Posterior cingulate gyrus (tissue), 11 donors: ENCODE results near the gene PDE9A.
A peak's percentile ranks its signal among the peaks of the same experiment; 100 is the strongest.

ENCODE experiments used
- DNase-seq, 10 donors: peaks; one replicate each; pipeline versions ENCODE4 v3.0.0 to v3.0.0-alpha.2; 2020 to 2021; ENCODE audit warnings: mixed read lengths in 3 of 10
- intact Hi-C: fragments of 100-400 bp; cut with DNase I; formaldehyde crosslinking; loops from one replicate; pipeline ENCODE4 v1.15.1; 2023

PDE9A gene

GRCh38 chr21:42747276-42747701 is 93.9 kb downstream of the PDE9A start:
- intact Hi-C loops = loop anchor here (10.0 kb wide), 1 partner anchor 152 kb away; no protein-coding TSS in a partner anchor
- DNase-seq = peak in 2 of 10 donors; percentile 67 to 82

GRCh38 chr21:42747746-42748351 is 94.4 kb downstream of the PDE9A start:
- intact Hi-C loops = loop anchor here (10.0 kb wide), 1 partner anchor 153 kb away; no protein-coding TSS in a partner anchor
- peak in 2 of 10 donors; percentile 22 to 48 for DNase-seq

DNA sequence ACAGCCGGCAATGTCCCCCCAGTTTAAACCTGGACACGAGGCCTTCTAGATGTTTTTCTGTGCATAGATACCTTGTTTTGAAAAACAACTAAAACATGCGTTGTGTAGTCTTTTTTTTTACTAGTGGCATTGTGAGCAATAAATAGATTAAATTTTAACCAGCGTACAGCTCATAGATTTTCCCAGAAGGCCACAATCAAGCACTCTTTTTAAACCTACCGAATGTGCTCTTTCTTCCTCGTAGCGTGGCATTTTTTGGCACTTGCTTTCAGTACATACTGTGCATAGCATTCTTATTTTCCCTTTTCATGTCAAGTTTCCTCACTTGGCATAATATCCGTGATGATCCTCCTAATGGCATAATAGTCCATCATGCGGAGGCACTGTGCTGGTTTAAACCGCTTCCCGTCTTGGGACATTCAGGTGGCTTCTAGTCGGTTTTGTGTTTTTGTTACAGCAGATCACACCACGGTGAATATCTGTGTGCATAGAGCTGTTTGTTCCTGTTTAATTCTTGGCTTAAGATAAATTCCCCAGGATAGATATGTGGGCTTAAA is 95.3 kb downstream of the PDE9A start:
- no peak for DNase-seq
- intact Hi-C loops = loop anchor here (10.0 kb wide), 1 partner anchor 154 kb away; no protein-coding TSS in a partner anchor

DNA sequence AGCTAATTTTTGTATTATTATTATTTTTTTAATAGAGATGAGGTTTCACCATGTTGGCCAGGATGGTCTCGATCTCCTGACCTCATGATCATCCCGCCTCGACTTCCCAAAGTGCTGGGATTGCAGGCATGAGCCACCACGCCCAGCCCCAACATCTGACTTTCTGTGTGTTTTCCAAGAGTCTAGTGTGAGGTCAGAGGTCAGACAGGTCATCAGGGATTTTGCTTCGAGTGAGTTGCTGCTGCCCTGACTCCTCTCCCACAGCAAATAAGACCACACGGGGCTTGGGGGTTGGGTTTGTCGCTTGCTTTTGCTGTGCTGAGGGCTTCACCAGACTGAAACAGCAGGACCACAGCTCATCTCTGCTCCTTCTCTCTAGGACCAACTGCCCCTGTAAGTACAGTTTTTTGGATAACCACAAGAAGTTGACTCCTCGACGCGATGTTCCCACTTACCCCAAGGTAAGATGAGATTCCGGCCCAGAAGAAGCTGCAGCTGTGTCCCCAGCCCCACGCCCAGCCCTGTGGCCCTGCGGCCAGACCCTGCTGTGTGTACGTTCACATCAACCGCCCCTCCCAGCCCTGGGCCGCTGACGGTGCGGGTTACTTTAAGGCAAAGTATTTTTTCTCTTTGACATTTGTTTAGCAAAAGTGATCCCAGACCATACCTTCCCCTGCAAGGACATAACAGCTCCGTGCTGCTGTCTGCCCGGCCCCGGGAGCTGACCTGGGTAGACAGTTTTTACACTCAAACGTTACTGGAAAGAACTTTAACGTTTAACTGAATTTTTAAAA is 97.5 kb downstream of the PDE9A start:
- DNase-seq = peak in 3 of 10 donors; percentile 50 to 79 (median 60)
- intact Hi-C loops = no loop called here

DNA sequence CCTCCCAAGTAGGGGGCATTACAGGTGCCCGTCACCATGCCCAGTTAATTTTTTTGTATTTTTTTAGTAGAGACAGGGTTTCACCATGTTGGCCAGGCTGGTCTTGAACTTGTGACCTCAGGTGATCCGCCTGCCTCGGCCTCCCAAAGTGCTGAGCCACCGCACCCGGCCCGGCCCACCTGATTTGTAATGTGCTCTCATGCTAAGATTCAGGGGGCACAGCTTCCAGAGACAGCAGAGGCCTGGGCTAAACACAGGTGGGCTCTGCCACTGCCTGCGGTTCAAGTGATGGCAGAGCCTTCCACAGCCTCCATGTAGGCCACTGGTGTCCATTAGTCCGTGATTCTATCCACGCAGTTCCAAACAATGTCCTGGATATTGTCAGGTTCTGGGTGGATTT is 98.4 kb downstream of the PDE9A start:
- intact Hi-C loops = no loop called here
- DNase-seq = peak in 3 of 10 donors; percentile 10 to 58 (median 47)

GRCh38 chr21:42753804-42754203 is 100.4 kb downstream of the PDE9A start:
- intact Hi-C loops = no loop called here
- peak in 3 of 10 donors; percentile 49 to 73 (median 72) for DNase-seq

GRCh38 chr21:42754270-42754933 is 101.0 kb downstream of the PDE9A start:
- intact Hi-C loops = no loop called here
- DNase-seq = peak in 3 of 10 donors; percentile 52 to 64 (median 52)

GRCh38 chr21:42755031-42755665 is 101.7 kb downstream of the PDE9A start:
- intact Hi-C loops = no loop called here

DNA sequence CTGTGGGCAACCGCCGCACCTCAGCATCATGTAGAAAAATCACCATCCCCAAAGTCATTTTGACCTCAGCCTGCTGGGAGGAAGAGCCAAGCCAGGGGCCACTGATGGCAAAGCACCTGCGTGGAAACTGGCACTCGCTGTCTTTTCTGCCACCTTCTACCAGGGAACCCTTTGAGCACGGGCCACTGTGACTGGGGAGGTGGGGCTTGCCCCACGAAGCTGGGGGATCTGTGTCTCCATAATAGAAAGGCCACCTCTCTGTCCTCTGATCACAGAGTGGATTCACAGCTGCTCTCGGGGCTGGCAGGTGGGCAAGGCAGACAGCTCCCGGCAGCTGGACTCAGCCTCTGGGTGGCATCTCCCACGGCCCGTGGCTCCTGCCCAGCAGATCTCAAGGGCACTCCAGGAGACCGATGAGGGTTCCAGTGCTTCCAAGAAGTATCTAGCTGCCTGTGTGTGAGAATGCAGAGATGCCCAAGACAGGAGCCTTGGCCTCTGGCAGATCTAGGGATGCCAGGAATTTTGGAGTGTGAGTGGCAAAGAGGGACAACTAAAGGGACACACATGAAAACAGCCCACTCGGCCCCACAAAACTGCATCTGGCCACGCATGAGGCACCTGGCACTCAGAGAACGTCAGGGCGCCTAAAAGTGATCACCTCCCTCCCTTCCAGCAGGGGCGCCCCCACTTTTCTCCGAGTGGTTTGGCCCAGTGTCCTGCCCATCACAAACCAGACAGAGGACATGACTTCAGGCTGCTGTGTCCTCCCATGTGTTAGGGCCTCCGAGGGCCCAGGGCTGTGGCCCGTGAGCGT is 102.6 kb downstream of the PDE9A start:
- DNase-seq = peak in 2 of 10 donors; percentile 55 to 63
- intact Hi-C loops = no loop called here

More at GRCh38 chr21:42755031-42755665, 101.7 kb downstream of the PDE9A start:
- DNase-seq = peak in 3 of 10 donors; percentile 31 to 77 (median 62)

DNA sequence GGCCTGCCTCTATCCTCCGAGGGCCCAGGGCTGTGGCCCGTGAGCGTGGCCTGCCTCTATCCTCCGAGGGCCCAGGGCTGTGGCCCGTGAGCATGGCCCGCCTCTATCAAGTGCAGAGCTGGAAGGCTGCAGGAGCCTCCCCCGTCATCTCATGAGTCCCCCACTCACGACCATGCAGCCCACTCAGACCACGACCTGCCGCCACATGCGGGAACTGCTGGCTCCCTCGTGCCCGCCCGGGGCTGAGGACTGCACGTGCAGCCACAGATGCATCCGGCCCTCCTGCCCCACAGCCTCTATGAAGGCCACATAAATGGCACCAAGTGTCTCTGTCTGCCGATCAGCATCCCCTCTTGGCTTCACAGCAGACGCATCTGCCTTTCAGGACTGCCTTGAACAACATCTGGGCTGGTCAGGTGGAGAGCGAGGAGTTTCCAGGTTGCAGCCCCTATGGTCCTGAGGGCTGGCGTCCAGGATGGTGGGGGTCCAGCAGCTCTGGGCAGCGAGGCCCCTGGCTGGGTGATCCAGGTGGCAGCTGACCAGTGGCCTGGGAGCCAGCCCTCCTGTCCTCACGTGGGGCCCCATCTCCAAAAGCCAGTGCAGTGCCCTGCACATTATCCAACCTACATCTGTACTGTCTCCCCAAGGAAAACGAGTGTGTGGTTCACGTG is 103.3 kb downstream of the PDE9A start:
- DNase-seq = peak in 2 of 10 donors; percentile 65 to 80
- intact Hi-C loops = no loop called here

GRCh38 chr21:42757422-42757821 is 104.0 kb downstream of the PDE9A start:
- DNase-seq = peak in 3 of 10 donors; percentile 44 to 75 (median 70)
- intact Hi-C loops = no loop called here

DNA sequence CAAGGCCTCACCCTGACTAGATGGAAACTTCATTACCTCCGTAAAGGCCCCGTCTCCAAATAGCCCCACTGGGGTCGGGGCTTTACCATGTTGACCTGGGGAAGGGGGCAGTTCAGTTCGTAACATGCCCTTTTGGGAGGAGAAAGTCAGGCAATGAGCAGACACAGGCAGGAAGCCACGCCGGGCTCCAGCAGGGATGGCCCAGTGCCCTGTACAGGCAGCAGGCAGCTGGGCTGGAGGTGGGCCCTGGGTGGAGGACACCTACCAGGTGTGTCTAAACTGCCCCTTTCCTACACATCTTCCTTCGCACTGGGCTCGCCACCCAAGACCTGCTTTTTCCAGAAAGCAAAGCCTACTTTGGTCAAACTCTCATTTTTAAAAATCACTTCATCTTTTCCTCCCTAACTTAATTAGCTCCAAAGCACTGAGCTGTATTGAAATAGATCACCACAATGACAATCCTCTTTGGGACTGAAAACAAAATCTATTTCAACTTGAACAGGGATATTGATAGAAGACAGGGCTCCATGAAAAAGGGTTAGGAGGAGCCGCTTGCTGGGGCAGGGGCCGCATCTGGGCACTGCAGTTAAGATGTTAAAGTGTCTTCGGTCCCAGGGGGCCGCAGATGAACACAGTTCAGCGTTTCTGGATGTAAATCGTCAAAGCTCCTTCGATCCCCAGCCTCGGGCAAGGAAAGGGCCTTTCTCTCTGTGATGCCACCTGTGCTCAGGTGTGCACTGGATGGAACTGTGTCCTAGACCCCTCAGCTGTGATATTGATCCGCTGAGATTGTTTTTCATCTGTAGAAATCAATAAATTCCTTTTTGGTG is 104.6 kb downstream of the PDE9A start:
- DNase-seq = peak in 3 of 10 donors; percentile 52 to 75 (median 60)
- intact Hi-C loops = no loop called here

DNA sequence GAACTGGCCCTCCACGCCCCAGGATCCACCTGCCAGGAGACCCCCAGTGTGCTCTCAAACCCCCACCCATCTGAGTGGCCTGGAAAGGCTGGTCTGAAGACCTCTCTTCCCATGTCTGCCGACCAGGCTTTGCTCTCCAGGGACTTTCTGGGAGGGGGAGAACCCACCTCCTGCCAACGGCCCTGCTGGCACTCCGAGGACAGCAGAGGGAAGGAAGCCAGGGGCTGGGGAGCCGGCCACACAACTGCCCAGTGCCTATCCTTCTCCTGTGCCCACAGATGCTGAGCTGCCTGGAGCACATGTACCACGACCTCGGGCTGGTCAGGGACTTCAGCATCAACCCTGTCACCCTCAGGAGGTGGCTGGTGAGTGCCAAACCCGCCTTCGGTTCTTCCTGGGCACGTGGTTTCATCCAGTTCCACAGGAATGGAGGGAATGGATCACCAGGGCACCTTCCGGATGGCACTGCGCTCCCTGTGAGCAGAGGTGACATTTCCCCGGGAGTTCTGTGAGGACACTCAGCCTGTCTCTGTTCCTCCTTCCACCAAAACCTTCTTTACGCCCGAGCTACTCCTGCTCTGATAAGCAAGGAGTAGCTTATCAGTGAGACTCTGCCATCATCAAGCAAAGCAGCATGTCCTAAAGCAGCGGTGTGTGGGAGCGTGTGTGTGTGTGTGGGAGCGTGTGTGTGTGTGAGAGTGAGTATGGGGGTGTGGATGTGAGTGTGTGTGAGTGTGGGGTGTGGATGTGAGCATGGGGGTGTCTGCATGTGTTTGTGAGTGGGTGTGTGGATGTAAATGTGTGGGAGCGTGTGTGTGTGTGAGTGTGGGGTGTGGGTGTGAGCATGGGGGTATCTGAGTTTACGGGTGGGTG is 105.5 kb downstream of the PDE9A start:
- intact Hi-C loops = no loop called here
- DNase-seq = peak in 3 of 10 donors; percentile 55 to 72 (median 66)

DNA sequence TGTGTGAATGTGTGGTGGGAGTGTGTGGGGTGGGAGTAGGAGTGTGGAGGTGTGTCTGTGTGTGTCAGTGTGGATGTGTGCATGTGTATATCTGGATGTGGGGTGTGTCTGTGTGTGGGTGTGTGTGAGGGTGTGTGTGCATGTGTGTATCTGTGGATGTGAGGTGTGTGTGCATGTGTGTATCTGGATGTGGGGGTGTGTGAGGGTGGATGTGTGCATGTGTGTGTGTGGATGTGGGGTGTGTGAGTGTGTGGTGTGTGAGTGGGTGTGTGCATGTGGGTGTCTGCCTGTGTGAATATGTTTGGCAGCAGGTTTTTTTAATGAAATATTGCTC is 106.1 kb downstream of the PDE9A start:
- intact Hi-C loops = no loop called here
- peak in 1 of 10 donors; percentile 29 for DNase-seq

DNA sequence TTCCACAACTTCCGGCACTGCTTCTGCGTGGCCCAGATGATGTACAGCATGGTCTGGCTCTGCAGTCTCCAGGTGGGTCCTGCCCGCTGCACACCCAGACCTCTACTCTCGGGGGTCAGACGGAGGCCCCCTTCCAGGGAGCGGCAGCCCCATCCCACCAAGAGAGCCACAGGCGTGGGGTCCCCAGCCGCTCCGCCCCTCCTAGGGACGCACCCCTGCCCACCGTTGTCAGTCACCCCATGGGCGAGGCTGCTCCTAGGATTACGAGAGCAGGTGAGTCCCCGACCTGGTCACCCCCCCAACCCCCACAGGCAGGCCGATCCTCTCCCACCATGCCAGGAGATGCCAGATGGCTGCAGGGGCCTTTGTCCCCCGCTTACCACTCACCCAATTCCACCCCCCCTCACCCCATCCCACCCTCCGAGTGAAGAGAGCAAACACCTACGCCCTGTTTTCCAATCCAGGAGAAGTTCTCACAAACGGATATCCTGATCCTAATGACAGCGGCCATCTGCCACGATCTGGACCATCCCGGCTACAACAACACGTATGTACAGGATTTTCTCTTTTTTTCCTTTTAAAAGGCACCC is 107.0 kb downstream of the PDE9A start:
- intact Hi-C loops = no loop called here
- peak in 1 of 10 donors; percentile 76 for DNase-seq

GRCh38 chr21:42760951-42761751 is 107.7 kb downstream of the PDE9A start:
- intact Hi-C loops = no loop called here
- peak in 2 of 10 donors; percentile 77 to 80 for DNase-seq
